DLD1 (cell line): ENCODE measurements around the gene VMP1.
"Not testable (repeated sequence)": the region's sequence is repeated elsewhere in the genome, so short reads cannot be mapped to it uniquely, and the experiment has no call there.

Experiments
- in situ Hi-C: cut with HindIII; loops from 2 replicates; pipeline ENCODE4 v1.10.0; 2017; ENCODE audit warnings: low sequenced_read_pairs

VMP1 gene

GRCh38 chr17:59837308-59838051 is 130.0 kb downstream of the VMP1 start:
- in situ Hi-C loops, result no loop called here

- in situ Hi-C loops, result no loop called here
Measured at GRCh38 chr17:59838052-59838916, 130.8 kb downstream of the VMP1 start.

GRCh38 chr17:59839651-59840328 is 132.3 kb downstream of the VMP1 start:
- in situ Hi-C loops, result no loop called here

GRCh38 chr17:59840329-59841090 is 133.1 kb downstream of the VMP1 start:
- in situ Hi-C loops, result no loop called here

GRCh38 chr17:59841091-59841881 is 133.8 kb downstream of the VMP1 start:
- in situ Hi-C loops, result not testable (repeated sequence)

- in situ Hi-C loops, result not testable (repeated sequence)
Measured at GRCh38 chr17:59841882-59842263, 134.4 kb downstream of the VMP1 start.

GRCh38 chr17:59842901-59843652 is 135.6 kb downstream of the VMP1 start:
- in situ Hi-C loops, result no loop called here

- in situ Hi-C loops, result no loop called here
Measured at GRCh38 chr17:59844884-59845594, 137.6 kb downstream of the VMP1 start.

- in situ Hi-C loops, result no loop called here
Measured at GRCh38 chr17:59845595-59846393, 138.3 kb downstream of the VMP1 start.

- in situ Hi-C loops, result no loop called here
Measured at GRCh38 chr17:59846394-59847165, 139.1 kb downstream of the VMP1 start.

GRCh38 chr17:59848385-59848668 is 140.9 kb downstream of the VMP1 start:
- in situ Hi-C loops, result no loop called here

GRCh38 chr17:59848778-59849177 is 141.3 kb downstream of the VMP1 start:
- in situ Hi-C loops, result no loop called here

- in situ Hi-C loops, result not testable (repeated sequence)
Measured at GRCh38 chr17:59850311-59850710, 142.9 kb downstream of the VMP1 start.

- in situ Hi-C loops, result no loop called here
Measured at GRCh38 chr17:59851439-59852375, 144.3 kb downstream of the VMP1 start.

GRCh38 chr17:59852847-59853167 is 145.4 kb downstream of the VMP1 start:
- in situ Hi-C loops, result not testable (repeated sequence)

- in situ Hi-C loops, result no loop called here
Measured at GRCh38 chr17:59853168-59853918, 145.9 kb downstream of the VMP1 start.
